Measurements from ENCODE around the gene TIFAB. TPM values are rescaled to one million over a fixed set of nuclear protein-coding genes. Genes with fewer than 3 reads are reported as not detected.

TIFAB gene
- polyA plus RNA-seq, 2 of the 4 experiments (the other 2 are of a cell fraction) = not detected

DNA sequence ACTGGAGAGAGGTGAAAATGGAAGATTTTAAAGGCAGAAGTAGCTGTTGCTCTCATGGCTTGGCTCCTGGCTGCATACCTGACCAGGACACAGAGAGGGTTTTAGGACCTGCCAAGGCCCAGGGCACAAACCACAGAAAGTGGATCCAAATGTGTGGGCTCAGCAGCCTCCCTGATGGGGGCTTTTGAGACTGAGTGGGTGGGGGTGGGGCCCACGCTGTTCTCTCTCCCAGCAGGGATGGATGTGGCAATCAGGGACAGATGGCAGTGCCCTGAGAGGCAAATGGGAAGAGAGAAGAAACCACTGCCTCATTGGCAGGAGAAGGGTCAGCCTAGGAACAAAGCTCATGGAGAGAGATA is 34.9 kb upstream of the TIFAB start:
- no CpG with 5 or more reads among the region's 1 CpG for WGBS (ENCODE audit: missing lambda C conversion rate)
- Histone ChIP-seq H3K9me3 (no peaks in the 10 kb centered on the region), H3K4me3 (no peak overlapping the region), H3K27ac (peak overlapping the region in 1 of 2 experiments; percentile 2; a peak in 1 of 6 replicates), H3K4me1 (peaks cover 16% of the 10 kb centered on the region), H3K4me2 (no peak overlapping the region)
- DNase-seq (ENCODE audit: low read depth in 1 of 2, low spot score in 1 of 2) = no peak
- ChIA-PET POLR2A (no interaction called here), CTCF (interaction anchor here (1.1 to 4.0 kb wide), 6 partner anchors 16 to 81 kb away, joined by 3 to 60 read pairs (median 6); no protein-coding TSS in a partner anchor)
- no peak for ATAC-seq
- no peak for FAIRE-seq
- TF ChIP-seq ESRRA (IDR thresholded peaks at IDR 0.05; ENCODE audit: borderline replicate concordance, low read length) (no peak), CHD4 (IDR thresholded peaks at IDR 0.05; ENCODE audit: borderline replicate concordance) (no peak), HDAC2 (IDR thresholded peaks at IDR 0.05) (no peak), NFE2L2 (conservative IDR thresholded peaks at IDR 0.05; ENCODE audit: low read length) (no peak), CHD2 (IDR thresholded peaks at IDR 0.05; ENCODE audit: low read length, partially characterized antibody) (no peak), HOXA7 (CRISPR knock-in tag; IDR thresholded peaks at IDR 0.05) (no peak)
- TF ChIP-seq, protein P1, sequence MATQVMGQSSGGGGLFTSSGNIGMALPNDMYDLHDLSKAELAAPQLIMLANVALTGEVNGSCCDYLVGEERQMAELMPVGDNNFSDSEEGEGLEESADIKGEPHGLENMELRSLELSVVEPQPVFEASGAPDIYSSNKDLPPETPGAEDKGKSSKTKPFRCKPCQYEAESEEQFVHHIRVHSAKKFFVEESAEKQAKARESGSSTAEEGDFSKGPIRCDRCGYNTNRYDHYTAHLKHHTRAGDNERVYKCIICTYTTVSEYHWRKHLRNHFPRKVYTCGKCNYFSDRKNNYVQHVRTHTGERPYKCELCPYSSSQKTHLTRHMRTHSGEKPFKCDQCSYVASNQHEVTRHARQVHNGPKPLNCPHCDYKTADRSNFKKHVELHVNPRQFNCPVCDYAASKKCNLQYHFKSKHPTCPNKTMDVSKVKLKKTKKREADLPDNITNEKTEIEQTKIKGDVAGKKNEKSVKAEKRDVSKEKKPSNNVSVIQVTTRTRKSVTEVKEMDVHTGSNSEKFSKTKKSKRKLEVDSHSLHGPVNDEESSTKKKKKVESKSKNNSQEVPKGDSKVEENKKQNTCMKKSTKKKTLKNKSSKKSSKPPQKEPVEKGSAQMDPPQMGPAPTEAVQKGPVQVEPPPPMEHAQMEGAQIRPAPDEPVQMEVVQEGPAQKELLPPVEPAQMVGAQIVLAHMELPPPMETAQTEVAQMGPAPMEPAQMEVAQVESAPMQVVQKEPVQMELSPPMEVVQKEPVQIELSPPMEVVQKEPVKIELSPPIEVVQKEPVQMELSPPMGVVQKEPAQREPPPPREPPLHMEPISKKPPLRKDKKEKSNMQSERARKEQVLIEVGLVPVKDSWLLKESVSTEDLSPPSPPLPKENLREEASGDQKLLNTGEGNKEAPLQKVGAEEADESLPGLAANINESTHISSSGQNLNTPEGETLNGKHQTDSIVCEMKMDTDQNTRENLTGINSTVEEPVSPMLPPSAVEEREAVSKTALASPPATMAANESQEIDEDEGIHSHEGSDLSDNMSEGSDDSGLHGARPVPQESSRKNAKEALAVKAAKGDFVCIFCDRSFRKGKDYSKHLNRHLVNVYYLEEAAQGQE (IDR thresholded peaks at IDR 0.05) = no peak
- TF ChIP-seq, protein P2, sequence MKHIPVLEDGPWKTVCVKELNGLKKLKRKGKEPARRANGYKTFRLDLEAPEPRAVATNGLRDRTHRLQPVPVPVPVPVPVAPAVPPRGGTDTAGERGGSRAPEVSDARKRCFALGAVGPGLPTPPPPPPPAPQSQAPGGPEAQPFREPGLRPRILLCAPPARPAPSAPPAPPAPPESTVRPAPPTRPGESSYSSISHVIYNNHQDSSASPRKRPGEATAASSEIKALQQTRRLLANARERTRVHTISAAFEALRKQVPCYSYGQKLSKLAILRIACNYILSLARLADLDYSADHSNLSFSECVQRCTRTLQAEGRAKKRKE (CRISPR knock-in tag; IDR thresholded peaks at IDR 0.05; ENCODE audit: low read depth) = no peak

DNA sequence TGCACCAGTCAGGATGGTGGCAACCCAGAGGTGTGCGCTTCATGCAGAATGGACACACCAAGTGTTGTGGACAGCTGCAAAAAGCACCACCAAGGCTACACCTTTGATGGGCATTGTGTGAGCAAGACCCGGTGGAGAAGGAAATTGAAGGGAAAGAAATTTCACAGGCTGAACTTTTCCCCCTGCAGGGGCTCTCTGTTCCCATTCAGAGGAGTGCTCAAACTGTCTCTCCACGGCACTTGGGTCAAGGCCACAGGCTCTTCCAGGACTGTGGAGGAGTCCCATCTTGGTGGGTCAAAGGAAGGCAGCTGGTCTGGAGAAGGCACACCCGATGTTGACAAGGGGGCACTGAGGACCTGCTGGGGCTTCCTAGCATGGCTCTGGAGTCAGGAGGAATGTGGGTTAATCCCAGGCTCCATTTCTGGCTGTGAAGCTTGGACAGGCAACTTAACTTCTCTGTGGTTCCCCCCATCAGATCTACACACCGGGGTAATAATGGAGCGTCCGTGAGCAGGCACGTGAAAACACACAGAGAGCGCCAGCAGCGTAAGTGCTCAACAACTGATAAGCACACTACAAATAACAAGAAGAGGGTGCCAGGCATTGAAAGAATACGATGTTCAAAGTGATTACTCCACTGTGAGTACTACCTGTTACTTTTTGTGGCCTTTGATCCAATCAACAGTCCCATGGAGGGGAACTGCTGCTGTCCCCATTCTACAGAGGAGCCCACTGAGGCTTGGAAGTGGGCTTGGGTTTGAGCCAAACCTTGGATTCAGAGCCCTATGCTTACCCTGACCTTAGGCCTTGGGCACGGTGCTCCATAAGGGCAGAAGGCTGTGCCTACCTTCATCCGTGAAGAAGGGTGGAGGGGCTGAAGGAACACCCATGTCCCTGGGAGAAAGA is 34.2 kb upstream of the TIFAB start:
- ATAC-seq (no peak), DNase-seq (ENCODE audit: low read depth in 1 of 2, low spot score in 1 of 2) (no peak), FAIRE-seq (no peak)
- H3K27ac ChIP-seq = no peak overlapping the region; a peak in 1 of 6 replicates
- CTCF ChIA-PET = interaction anchor here (1.1 to 4.0 kb wide), 5 partner anchors 17 to 82 kb away, joined by 3 to 60 read pairs (median 6); no protein-coding TSS in a partner anchor
- TF ChIP-seq NFE2L2 (conservative IDR thresholded peaks at IDR 0.05; ENCODE audit: low read length) = no peak
- no peak for TF ChIP-seq RNF2 (IDR thresholded peaks at IDR 0.05; ENCODE audit: borderline replicate concordance, low read depth)
- no peak for TF ChIP-seq RCOR1 (IDR thresholded peaks at IDR 0.05; ENCODE audit: low read depth, low read length)
- TF ChIP-seq ZFP36 (IDR thresholded peaks at IDR 0.05; ENCODE audit: borderline replicate concordance, partially characterized antibody) = no peak
- no peak for TF ChIP-seq POLR2AphosphoS2 (conservative IDR thresholded peaks at IDR 0.05; ENCODE audit: low read length)
- no peak for TF ChIP-seq JUN (IDR thresholded peaks at IDR 0.05)
- no peak for TF ChIP-seq ZNF302 (CRISPR knock-in tag; IDR thresholded peaks at IDR 0.05)
- no peak for TF ChIP-seq CHD2 (IDR thresholded peaks at IDR 0.05; ENCODE audit: low read length, partially characterized antibody)
- no peak for TF ChIP-seq EHMT2 (IDR thresholded peaks at IDR 0.05; ENCODE audit: low read depth)
- TF ChIP-seq EHF (CRISPR knock-in tag; IDR thresholded peaks at IDR 0.05) = no peak
- TF ChIP-seq CBX8 (IDR thresholded peaks at IDR 0.05) = no peak
- TF ChIP-seq CBX2 (IDR thresholded peaks at IDR 0.05; ENCODE audit: borderline replicate concordance, low read depth) = no peak
- TF ChIP-seq HDAC2 (IDR thresholded peaks at IDR 0.05) = no peak
- TF ChIP-seq ESRRA (IDR thresholded peaks at IDR 0.05; ENCODE audit: borderline replicate concordance, low read length) = no peak
- no peak for TF ChIP-seq HEYL (CRISPR knock-in tag; IDR thresholded peaks at IDR 0.05)
- TF ChIP-seq SREBF2 (IDR thresholded peaks at IDR 0.05) = no peak
- TF ChIP-seq, protein P3, sequence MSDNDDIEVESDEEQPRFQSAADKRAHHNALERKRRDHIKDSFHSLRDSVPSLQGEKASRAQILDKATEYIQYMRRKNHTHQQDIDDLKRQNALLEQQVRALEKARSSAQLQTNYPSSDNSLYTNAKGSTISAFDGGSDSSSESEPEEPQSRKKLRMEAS (IDR thresholded peaks at IDR 0.05) = no peak
- no peak for TF ChIP-seq ZC3H11A (IDR thresholded peaks at IDR 0.05)
- no peak overlapping the region for H3K4me3 ChIP-seq
- peaks cover 12% of the 10 kb centered on the region for H3K4me1 ChIP-seq
- WGBS (ENCODE audit: missing lambda C conversion rate) = 85% methylated on average over 13 of the region's 13 CpGs
- POLR2A ChIA-PET = no interaction called here
- H3K9me3 ChIP-seq = no peaks in the 10 kb centered on the region
- no peak overlapping the region for H3K4me2 ChIP-seq
